Amniotic stem cell (primary cell): ENCODE results near the gene SORL1.

Experiments
- DNase-seq: peaks from one replicate; lab custom pipeline; 2025; lab: John Stamatoyannopoulos, UW

Gene SORL1

GRCh38 chr11:121455115-121455514 lies 3.0 kb downstream of the SORL1 start:
- no peak for DNase-seq

GRCh38 chr11:121456151-121456550 lies 4.0 kb downstream of the SORL1 start:
- DNase-seq: no peak

- no peak for DNase-seq
Observed at GRCh38 chr11:121456816-121457431, 4.8 kb downstream of the SORL1 start.

- DNase-seq: no peak
Observed at GRCh38 chr11:121458551-121458950, 6.4 kb downstream of the SORL1 start.

- DNase-seq: no peak
Observed at GRCh38 chr11:121459413-121460017, 7.4 kb downstream of the SORL1 start.

- DNase-seq: no peak
Observed at GRCh38 chr11:121460941-121461514, 8.9 kb downstream of the SORL1 start.

- no peak for DNase-seq
Observed at GRCh38 chr11:121461843-121462242, 9.7 kb downstream of the SORL1 start.

- no peak for DNase-seq
Observed at GRCh38 chr11:121463689-121464335, 11.7 kb downstream of the SORL1 start.

- DNase-seq: peak; percentile 41
Observed at GRCh38 chr11:121464352-121464946, 12.3 kb downstream of the SORL1 start.

- no peak for DNase-seq
Observed at GRCh38 chr11:121465709-121466062, 13.6 kb downstream of the SORL1 start.

GRCh38 chr11:121466063-121466794 lies 14.1 kb downstream of the SORL1 start:
- peak; percentile 70 for DNase-seq

GRCh38 chr11:121467471-121467870 lies 15.4 kb downstream of the SORL1 start:
- DNase-seq: no peak

- no peak for DNase-seq
Observed at GRCh38 chr11:121467965-121468364, 15.9 kb downstream of the SORL1 start.

GRCh38 chr11:121469910-121470309 lies 17.8 kb downstream of the SORL1 start:
- no peak for DNase-seq

- DNase-seq: no peak
Observed at GRCh38 chr11:121471167-121471566, 19.1 kb downstream of the SORL1 start.

GRCh38 chr11:121472312-121472711 lies 20.2 kb downstream of the SORL1 start:
- no peak for DNase-seq

- no peak for DNase-seq
Observed at GRCh38 chr11:121473064-121473777, 21.1 kb downstream of the SORL1 start.

GRCh38 chr11:121474680-121475079 lies 22.6 kb downstream of the SORL1 start:
- DNase-seq: no peak

GRCh38 chr11:121476379-121477032 lies 24.4 kb downstream of the SORL1 start:
- no peak for DNase-seq

- DNase-seq: no peak
Observed at GRCh38 chr11:121478226-121478894, 26.2 kb downstream of the SORL1 start.
